Testis (tissue), 5 donors: ENCODE measurements around the gene TMEM63A. TPM values are rescaled to one million over a fixed set of nuclear protein-coding genes. Genes with fewer than 3 reads are reported as not detected.
"Not testable (repeated sequence)": the region's sequence is repeated elsewhere in the genome, so short reads cannot be mapped to it uniquely, and the experiment has no call there.

ENCODE experiments used
- DNase-seq: peaks from one replicate; pipeline ENCODE4 v3.0.0-alpha.2; 2019
- H3K27ac ChIP-seq, 2 donors: fragments of 200-600 bp; sonication (generic); one replicate each; pipeline ENCODE4 v1.5.1; 2019
- H3K27me3 ChIP-seq: fragments of 200-600 bp; sonication (generic); one replicate; pipeline ENCODE4 v1.5.1; 2019
- H3K36me3 ChIP-seq: fragments of 200-600 bp; sonication (generic); one replicate; pipeline ENCODE4 v1.5.1; 2017; ENCODE audit warnings: low read depth; ENCODE audit errors: missing control alignments
- H3K4me1 ChIP-seq: fragments of 200-600 bp; sonication (generic); one replicate; pipeline ENCODE4 v1.5.1; 2019
- H3K4me3 ChIP-seq, 2 donors: fragments of 200-600 bp; sonication (generic); one replicate each; pipeline ENCODE4 v1.5.1; 2017 to 2019
- H3K9me3 ChIP-seq: fragments of 200-600 bp; sonication (generic); one replicate; pipeline ENCODE4 v1.5.1; 2017
- CTCF ChIP-seq, 3 experiments: fragments of 450-650 bp in 2 of 3; fragments of 200-600 bp in 1 of 3; sonication (generic) in 1 of 3; IDR thresholded peaks; one replicate each; pipeline ENCODE4 v1.5.1; 2016 to 2019; ENCODE audit warnings: antibody characterized with exemption in 3 of 3, mild to moderate bottlenecking in 2 of 3, moderate library complexity in 1 of 3
- POLR2A ChIP-seq: fragments of 450-650 bp; IDR thresholded peaks from one replicate; pipeline ENCODE4 v1.6.1; 2017; ENCODE audit warnings: antibody characterized with exemption, mild to moderate bottlenecking, moderate library complexity
- WGBS, 2 donors: methylation state at CpG; one replicate each; pipeline ENCODE4 v1.1.5; 2018; 5-methylcytosine and 5-hydroxymethylcytosine counted together
- intact Hi-C: fragments of 100-400 bp; cut with DNase I; formaldehyde crosslinking; loops from one replicate; pipeline ENCODE4 v1.15.1; 2023; ENCODE audit warnings: low total_unique reads
- long read RNA-seq, 2 donors: transcript quantifications; one replicate each; lab custom pipeline, GENCODE V29; 2026
- polyA plus RNA-seq: library from polyadenylated mRNA; stranded (reverse); fragments of 350-450 nt; fragmentation: Illumina TruSeq; extraction: RNeasy Lipid Tissue Mini Kit (QIAGEN cat#74804); gene quantifications from one replicate; pipeline ENCODE4 v1.2.3, GENCODE V29; 2014; ENCODE audit warnings: low read depth, low replicate concordance; ENCODE audit not compliant: insufficient read depth
- total RNA-seq, 2 donors: library from RNA; depleted of rRNA; stranded (reverse); fragments of >200 nt; gene quantifications; one replicate each; pipeline ENCODE4 v1.2.3, GENCODE V29; 2016

TMEM63A gene
- total RNA-seq (10 to 100 TPM; 46.9 to 51.7 TPM), polyA plus RNA-seq (13.6 TPM)
- long read RNA-seq, donor 1, partial matches to known transcripts: 5 of 7 reads
- long read RNA-seq, donor 1, other reads (novel, unspliced or antisense): 0 of 7 reads
- long read RNA-seq, donor 2, partial matches to known transcripts: 0 of 2 reads
- long read RNA-seq, donor 2, other reads (novel, unspliced or antisense): 0 of 2 reads

GRCh38 chr1:225881959-225882693 lies at the start of gene TMEM63A:
TSS of gene TMEM63A (minus strand) at chr1:225882380. CDS start at chr1:225877580, 4,800 bp downstream.
- intact Hi-C loops: no loop called here
- WGBS, 2 donors: 0% methylated on average over 10 to 39 of the region's 64 CpGs

GRCh38 chr1:225931270-225932136 lies 49.3 kb upstream of the TMEM63A start:
- TF ChIP-seq CTCF (IDR thresholded peaks at IDR 0.05) (no peak), POLR2A (no peak)
- DNase-seq: no peak
- Histone ChIP-seq H3K27ac (no peak overlapping the region), H3K36me3 (no peaks in the 10 kb centered on the region), H3K27me3 (no peaks in the 10 kb centered on the region), H3K4me1 (peaks cover 7% of the 10 kb centered on the region), H3K9me3 (no peaks in the 10 kb centered on the region), H3K4me3 (no peak overlapping the region)
- intact Hi-C loops: no loop called here
- 72 to 80% methylated on average over 5 of the region's 5 CpGs for WGBS, 2 donors

More at GRCh38 chr1:225881959-225882693, at the start of gene TMEM63A:
- no peaks in the 10 kb centered on the region for H3K9me3 ChIP-seq
- TF ChIP-seq CTCF (IDR thresholded peaks at IDR 0.05) (peak in 2 of 3 experiments; percentile 29 to 39), POLR2A (no peak)
- H3K4me1 ChIP-seq: peaks cover 40% of the 10 kb centered on the region
- H3K4me3 ChIP-seq: peak within 1 kb of the TSS; percentile 90 to 94
- no peaks in the 10 kb centered on the region for H3K27me3 ChIP-seq
- H3K36me3 ChIP-seq: no peaks in the 10 kb centered on the region
- DNase-seq: peak; percentile 94
- H3K27ac ChIP-seq: peak within 1 kb of the TSS; percentile 74 to 87

- WGBS, 2 donors: 94 to 96% methylated on average over 2 of the region's 2 CpGs
- Histone ChIP-seq H3K36me3 (no peaks in the 10 kb centered on the region), H3K27ac (no peak overlapping the region), H3K27me3 (no peaks in the 10 kb centered on the region), H3K4me3 (no peak overlapping the region), H3K4me1 (peaks cover 7% of the 10 kb centered on the region), H3K9me3 (no peaks in the 10 kb centered on the region)
- intact Hi-C loops: no loop called here
- no peak for TF ChIP-seq POLR2A
- no peak for TF ChIP-seq CTCF (IDR thresholded peaks at IDR 0.05)
- DNase-seq: no peak
These were observed 48.4 kb upstream of the TMEM63A start for GRCh38 chr1:225930566-225930965.

- H3K4me3 ChIP-seq, H3K9me3 ChIP-seq, H3K27ac ChIP-seq, H3K27me3 ChIP-seq, DNase-seq, intact Hi-C loops, H3K36me3 ChIP-seq: not testable (repeated sequence)
- peaks cover 11% of the 10 kb centered on the region for H3K4me1 ChIP-seq
- WGBS, 2 donors: 89 to 94% methylated on average over 3 of the region's 3 CpGs
These were observed 47.3 kb upstream of the TMEM63A start for GRCh38 chr1:225929462-225929861.
